Liver (tissue), 3 donors: Measurements from ENCODE around the gene KIAA0513.
A peak's percentile ranks its signal among the peaks of the same experiment; 100 is the strongest.

Experiments
- CTCF ChIP-seq: fragments of 150-350 bp; IDR thresholded peaks from 2 replicates; pipeline ENCODE4 v1.5.1; 2017; ENCODE audit warnings: improper control_type of control experiment, low read depth, low read length; ENCODE audit not compliant: missing input control
- TAF1 ChIP-seq: conservative IDR thresholded peaks from 2 replicates; pipeline ENCODE4 v1.6.1; 2016; ENCODE audit warnings: antibody characterized with exemption, mild to moderate bottlenecking
- donor health status: healthy.
- donor health status: healthy.

GRCh38 chr16:85114909-85115567 is 87.4 kb downstream of the KIAA0513 start:
- TF ChIP-seq TAF1, result no peak
- TF ChIP-seq CTCF, result peak; percentile 97
